PC-3 (cell line): Measurements from ENCODE around the gene C22orf39.

ENCODE experiments used
- EZH2 ChIP-seq: fragments of 300-600 bp; sonication (generic); IDR thresholded peaks from one replicate; pipeline ENCODE4 v1.6.1; 2017; ENCODE audit warnings: antibody characterized with exemption, mild to moderate bottlenecking, low read length; ENCODE audit not compliant: unreplicated experiment
- TF ChIP-seq, protein P1 (sequence below): fragments of 300-600 bp; sonication (generic); conservative IDR thresholded peaks from 2 replicates; pipeline ENCODE4 v1.5.1; 2017; ENCODE audit warnings: antibody characterized with exemption, low read depth, mild to moderate bottlenecking, low read length

DNA sequence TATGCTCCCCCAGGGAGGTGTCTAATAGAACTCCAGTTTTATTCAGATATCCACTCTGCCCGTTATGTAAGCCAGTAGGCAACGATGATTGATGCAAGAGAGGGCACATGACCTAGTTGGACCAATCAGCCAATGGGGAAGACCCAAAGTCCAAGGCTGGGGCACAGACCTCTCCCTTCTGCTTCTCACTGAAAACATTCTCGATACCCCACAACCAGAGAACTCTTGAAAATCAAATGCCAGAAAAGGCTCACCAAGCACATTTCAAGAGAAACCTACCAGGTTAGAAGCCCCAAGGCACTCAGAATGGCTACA is 23.4 kb downstream of the C22orf39 start:
- TF ChIP-seq, protein P1, sequence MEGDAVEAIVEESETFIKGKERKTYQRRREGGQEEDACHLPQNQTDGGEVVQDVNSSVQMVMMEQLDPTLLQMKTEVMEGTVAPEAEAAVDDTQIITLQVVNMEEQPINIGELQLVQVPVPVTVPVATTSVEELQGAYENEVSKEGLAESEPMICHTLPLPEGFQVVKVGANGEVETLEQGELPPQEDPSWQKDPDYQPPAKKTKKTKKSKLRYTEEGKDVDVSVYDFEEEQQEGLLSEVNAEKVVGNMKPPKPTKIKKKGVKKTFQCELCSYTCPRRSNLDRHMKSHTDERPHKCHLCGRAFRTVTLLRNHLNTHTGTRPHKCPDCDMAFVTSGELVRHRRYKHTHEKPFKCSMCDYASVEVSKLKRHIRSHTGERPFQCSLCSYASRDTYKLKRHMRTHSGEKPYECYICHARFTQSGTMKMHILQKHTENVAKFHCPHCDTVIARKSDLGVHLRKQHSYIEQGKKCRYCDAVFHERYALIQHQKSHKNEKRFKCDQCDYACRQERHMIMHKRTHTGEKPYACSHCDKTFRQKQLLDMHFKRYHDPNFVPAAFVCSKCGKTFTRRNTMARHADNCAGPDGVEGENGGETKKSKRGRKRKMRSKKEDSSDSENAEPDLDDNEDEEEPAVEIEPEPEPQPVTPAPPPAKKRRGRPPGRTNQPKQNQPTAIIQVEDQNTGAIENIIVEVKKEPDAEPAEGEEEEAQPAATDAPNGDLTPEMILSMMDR, result no peak
- TF ChIP-seq EZH2, result no peak
